Testis (tissue), 2 donors: ENCODE measurements around the gene KREMEN2.

Experiments
- CTCF ChIP-seq, 3 experiments: fragments of 450-650 bp in 2 of 3; fragments of 200-600 bp in 1 of 3; sonication (generic) in 1 of 3; IDR thresholded peaks; one replicate each; pipeline ENCODE4 v1.5.1; 2016 to 2019; ENCODE audit warnings: antibody characterized with exemption in 3 of 3, mild to moderate bottlenecking in 2 of 3, moderate library complexity in 1 of 3
- POLR2A ChIP-seq: fragments of 450-650 bp; IDR thresholded peaks from one replicate; pipeline ENCODE4 v1.6.1; 2017; ENCODE audit warnings: antibody characterized with exemption, mild to moderate bottlenecking, moderate library complexity

- TF ChIP-seq POLR2A (no peak), CTCF (IDR thresholded peaks at IDR 0.05) (no peak)
Observed at GRCh38 chr16:2924901-2925755, 38.9 kb upstream of the KREMEN2 start.
